Adrenal gland (tissue), 12 donors: ENCODE measurements around the gene GSTO2. TPM values are rescaled to one million over a fixed set of nuclear protein-coding genes. Genes with fewer than 3 reads are reported as not detected.

ENCODE experiments used
- DNase-seq, 7 donors: peaks; one replicate each; pipeline ENCODE4 v3.0.0-alpha.2; 2019 to 2020
- H3K27ac ChIP-seq, 5 donors: fragments of 200-600 bp; sonication (generic) in 4 of 5; 1 replicate in 3 of 5; 2 replicates in 2 of 5; pipeline versions ENCODE4 v1.5.1 to v1.8.0; 2016 to 2020; ENCODE audit warnings: mild to moderate bottlenecking in 1 of 5
- H3K27me3 ChIP-seq: fragments of 200-600 bp; 2 replicates; pipeline ENCODE4 v1.8.0; 2021
- H3K36me3 ChIP-seq, 2 donors: fragments of 200-600 bp; replicated peaks in 1 of 2; 1 replicate in 1 of 2; 2 replicates in 1 of 2; pipeline versions ENCODE4 v1.5.1 to v1.8.0; 2018 to 2022
- H3K4me1 ChIP-seq, 2 donors: fragments of 200-600 bp; replicated peaks in 1 of 2; 1 replicate in 1 of 2; 2 replicates in 1 of 2; pipeline versions ENCODE4 v1.5.1 to v1.8.0; 2018 to 2021
- H3K4me3 ChIP-seq, 4 donors: fragments of 200-600 bp; sonication (generic) in 3 of 4; one replicate each; pipeline ENCODE4 v1.5.1; 2016 to 2018
- H3K9me3 ChIP-seq, 3 donors: fragments of 200-600 bp; sonication (generic) in 1 of 3; replicated peaks in 1 of 3; 1 replicate in 2 of 3; 2 replicates in 1 of 3; pipeline versions ENCODE4 v1.5.1 to v1.8.0; 2016 to 2021
- CTCF ChIP-seq, 6 experiments: fragments of 450-650 bp in 4 of 6; fragments of 200-600 bp in 2 of 6; sonication (generic) in 1 of 6; IDR thresholded peaks; 1 replicate in 5 of 6; 2 replicates in 1 of 6; pipeline versions ENCODE4 v1.5.1 to v1.8.0; 2016 to 2021; ENCODE audit warnings: antibody characterized with exemption in 6 of 6, mild to moderate bottlenecking in 2 of 6, moderate library complexity in 1 of 6
- POLR2A ChIP-seq, 2 donors: fragments of 450-650 bp; IDR thresholded peaks; one replicate each; pipeline ENCODE4 v1.6.1; 2017; ENCODE audit warnings: antibody characterized with exemption in 2 of 2, mild to moderate bottlenecking in 2 of 2, moderate library complexity in 1 of 2
- WGBS, 4 donors: extraction: QIAGEN DNeasy Blood & Tissue Kit in 2 of 4; methylation state at CpG; one replicate each; pipeline versions ENCODE4 v1.1.5 to v1.1.7; 2013 to 2017; 5-methylcytosine and 5-hydroxymethylcytosine counted together
- intact Hi-C, 2 donors: fragments of 100-400 bp; cut with DNase I; formaldehyde crosslinking; loops; one replicate each; pipeline versions ENCODE4 v1.14.1 to v1.15.0; 2022 to 2023
- polyA plus RNA-seq, 3 donors: library from polyadenylated mRNA; stranded (reverse); fragments of 200-250 nt in 2 of 3; fragments of 350-450 nt in 1 of 3; fragmentation: Illumina TruSeq in 1 of 3; extraction: RNeasy Lipid Tissue Mini Kit (QIAGEN cat#74804) in 1 of 3; gene quantifications; one replicate each; pipeline ENCODE4 v1.2.3, GENCODE V29; 2013 to 2014
- total RNA-seq, 9 donors: library from RNA; depleted of rRNA in 4 of 9; stranded (reverse); fragments of >200 nt in 4 of 9; fragments of 120-200 nt in 1 of 9; fragmentation: NEBNext Ultra II Directional in 1 of 9; extraction: Animal tissue kit (Norgen Biotek cat#: 25700) in 1 of 9; gene quantifications; one replicate each; pipeline versions ENCODE4 v1.1.0 to v1.2.4, GENCODE V29; 2013 to 2023
- donor health status: healthy with polysubstance abuse.
- donor health status: Bipolar disorder and iron deficiency.
- donor health status: DM: yes; HTN: yes; CAD: no.
- donor health status: DM: no; HTN: no; CAD: no.
- donor health status: DM: no; HTN: no; CAD: no.
- donor health status: DM: yes; HTN: yes; CAD: no.

GSTO2 gene
- total and polyA plus RNA-seq, 12 donors: 3.7 to 15.3 (median 7.3) TPM

- intact Hi-C loops: no loop called here
- 0 to 17% (median 16%) methylated on average over 1 of the region's 1 CpG for whole genome bisulfite sequencing, 4 donors
Observed at GRCh38 chr10:104256335-104256961, 12.5 kb upstream of the GSTO2 start.

DNA sequence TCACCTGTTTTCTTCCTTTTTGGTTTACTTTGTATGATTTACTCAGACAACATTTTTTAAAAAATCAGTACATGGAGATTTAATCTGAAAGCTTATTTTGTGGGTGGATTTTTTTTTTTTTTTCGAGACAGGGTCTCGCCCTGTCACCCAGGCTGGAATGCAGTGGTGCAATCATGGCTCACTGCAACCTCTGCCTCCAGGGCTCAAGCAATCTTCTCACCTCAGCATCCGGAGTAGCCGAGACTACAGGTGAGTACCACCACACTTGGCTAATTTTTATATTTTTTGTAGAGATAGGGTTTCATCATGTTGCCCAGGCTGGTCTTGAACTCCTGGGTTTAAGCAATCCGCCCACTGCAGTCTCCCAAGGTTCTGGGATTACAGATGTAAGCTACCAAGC lies 11.7 kb upstream of the GSTO2 start:
- Histone ChIP-seq H3K36me3 (peaks cover 0 to 52% of the 10 kb centered on the region in 2 donors), H3K4me1 (peaks cover 40 to 76% of the 10 kb centered on the region in 2 donors), H3K4me3 (no peak overlapping the region), H3K27ac (no peak overlapping the region), H3K9me3 (no peaks in the 10 kb centered on the region), H3K27me3 (no peaks in the 10 kb centered on the region)
- WGBS, 4 donors: 94 to 97% (median 94%) methylated on average over 5 of the region's 5 CpGs
- no peak for DNase-seq
- intact Hi-C loops: no loop called here
- TF ChIP-seq POLR2A (IDR thresholded peaks at IDR 0.05) (no peak), CTCF (IDR thresholded peaks at IDR 0.05) (no peak)

More at GRCh38 chr10:104256335-104256961, 12.5 kb upstream of the GSTO2 start:
- TF ChIP-seq POLR2A (IDR thresholded peaks at IDR 0.05) (no peak), CTCF (IDR thresholded peaks at IDR 0.05) (no peak)
- no peaks in the 10 kb centered on the region for H3K9me3 ChIP-seq
- H3K36me3 ChIP-seq: peaks cover 0 to 44% of the 10 kb centered on the region in 2 donors
- peaks cover 40 to 76% of the 10 kb centered on the region in 2 donors for H3K4me1 ChIP-seq
- peak overlapping the region in 4 of 5 donors; percentile 85 to 99 (median 96) for H3K27ac ChIP-seq
- no peak for DNase-seq
- no peaks in the 10 kb centered on the region for H3K27me3 ChIP-seq
- peak overlapping the region in 1 of 4 donors; percentile 59 for H3K4me3 ChIP-seq

DNA sequence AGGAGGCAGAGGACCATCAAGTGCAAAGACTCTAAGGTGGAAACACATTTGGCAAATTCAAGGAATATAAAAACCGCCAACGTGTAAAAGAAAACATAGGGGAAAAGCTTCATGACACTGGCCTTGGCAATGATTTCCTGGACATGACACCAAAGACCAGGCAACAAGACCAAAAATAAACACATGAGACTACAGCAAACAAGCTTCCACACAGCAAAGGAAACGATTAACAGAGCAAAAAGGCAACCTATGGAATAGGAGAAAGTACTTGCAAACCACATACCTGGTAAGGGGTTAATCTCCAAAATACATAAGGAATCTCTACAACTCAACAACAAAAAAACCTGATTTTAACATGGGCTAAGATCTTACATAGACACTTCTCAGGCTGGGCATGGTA lies 10.8 kb upstream of the GSTO2 start:
- TF ChIP-seq CTCF (IDR thresholded peaks at IDR 0.05) (no peak), POLR2A (IDR thresholded peaks at IDR 0.05) (no peak)
- WGBS, 4 donors: 61 to 69% (median 63%) methylated on average over 3 of the region's 3 CpGs
- H3K27ac ChIP-seq: peak overlapping the region in 1 of 5 donors; percentile 2
- peaks cover 0 to 61% of the 10 kb centered on the region in 2 donors for H3K36me3 ChIP-seq
- peaks cover 35 to 71% of the 10 kb centered on the region in 2 donors for H3K4me1 ChIP-seq
- no peak for DNase-seq
- no peaks in the 10 kb centered on the region for H3K27me3 ChIP-seq
- no peak overlapping the region for H3K4me3 ChIP-seq
- intact Hi-C loops: no loop called here
- H3K9me3 ChIP-seq: no peaks in the 10 kb centered on the region

- no peak for DNase-seq
- intact Hi-C loops: no loop called here
- H3K27me3 ChIP-seq: no peaks in the 10 kb centered on the region
- peak overlapping the region in 1 of 5 donors; percentile 34 for H3K27ac ChIP-seq
- 78 to 85% (median 82%) methylated on average over 3 of the region's 3 CpGs for WGBS, 4 donors
- TF ChIP-seq POLR2A (IDR thresholded peaks at IDR 0.05): no peak
- H3K36me3 ChIP-seq: peaks cover 0 to 67% of the 10 kb centered on the region in 2 donors
- H3K4me3 ChIP-seq: no peak overlapping the region
- H3K4me1 ChIP-seq: peaks cover 36 to 70% of the 10 kb centered on the region in 2 donors
- H3K9me3 ChIP-seq: no peaks in the 10 kb centered on the region
Observed at GRCh38 chr10:104259456-104259855, 9.5 kb upstream of the GSTO2 start.
